Muscle of leg (tissue), 9 donors: ENCODE results near the gene HABP2. TPM values are rescaled to one million over a fixed set of nuclear protein-coding genes. Genes with fewer than 3 reads are reported as not detected.

Source experiments
- polyA plus RNA-seq, 8 donors: library from polyadenylated mRNA; unstranded; fragments of 120-200 nt; gene quantifications; one replicate each; pipeline versions ENCODE4 v1.2.1 to v1.2.3, GENCODE V29; 2013; ENCODE audit warnings: inconsistent platforms in 1 of 8, low replicate concordance in 1 of 8; ENCODE audit not compliant: insufficient read length in 8 of 8, insufficient read depth in 1 of 8
- total RNA-seq: library from RNA; stranded (reverse); fragments of 120-200 nt; gene quantifications from one replicate; pipeline ENCODE4 v1.2.4, GENCODE V29; 2013

Gene HABP2
- total and polyA plus RNA-seq, 9 donors: 0.04 to 1.1 (median 0.09) TPM; not detected in 2

Other genes starting within 250 kb of the HABP2 start
- gene NRAP, start 111.0 kb downstream of the HABP2 start, total RNA-seq: 14.6 TPM
- 10 to 100 TPM in 2 of 8 donors, 1 to 10 TPM in 6; 2.6 to 17.5 (median 7.2) TPM for gene NRAP, start 111.0 kb downstream of the HABP2 start, polyA plus RNA-seq
- gene CASP7, start 126.9 kb downstream of the HABP2 start, total RNA-seq: 14.9 TPM
- gene CASP7, start 126.9 kb downstream of the HABP2 start, polyA plus RNA-seq: 10 to 100 TPM; 11.3 to 22.0 (median 15.9) TPM
- gene PLEKHS1, start 198.6 kb downstream of the HABP2 start, total RNA-seq: 0.04 TPM
- gene PLEKHS1, start 198.6 kb downstream of the HABP2 start, polyA plus RNA-seq: 1 to 10 TPM in 2 of 8 donors, under 1 TPM in 4, not detected in 2; 0.02 to 2.2 (median 0.35) TPM